ENCODE measurements around the gene RYR3. TPM values are rescaled to one million over a fixed set of nuclear protein-coding genes. Genes with fewer than 3 reads are reported as not detected.

Gene RYR3
- total RNA-seq, 1 experiment from 2014 or later: not detected

DNA sequence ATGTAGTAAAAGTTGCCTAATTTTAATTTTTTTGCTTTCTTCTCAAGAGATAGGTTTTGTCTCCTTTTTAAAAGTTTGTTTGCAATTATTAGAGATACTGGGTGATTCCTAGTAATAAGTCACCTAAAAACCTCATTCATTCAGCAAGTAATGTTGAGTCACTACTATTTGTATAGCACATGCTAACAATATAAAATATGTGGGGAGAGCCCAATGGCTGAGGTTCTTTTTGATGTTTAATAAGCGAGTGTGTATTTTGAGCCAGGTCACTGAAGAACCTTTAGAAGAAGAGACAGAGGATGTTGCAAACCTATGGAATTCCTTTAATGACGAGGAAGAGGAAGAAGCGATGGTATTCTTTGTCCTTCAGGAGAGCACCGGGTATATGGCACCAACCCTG, 533.8 kb downstream of the RYR3 start:
- Histone ChIP-seq H2AFZ (ENCODE audit: low read length) (no peak overlapping the region), H3K9me3 (ENCODE audit: low read length) (no peaks in the 10 kb centered on the region), H3K36me3 (ENCODE audit: low read depth, low read length) (no peaks in the 10 kb centered on the region), H3K9me2 (replicated peaks; ENCODE audit: low read length) (0 out of 2 replicates have a peak, but pooled peaks cover 4% of the 10 kb centered on the region), H3K27me3 (ENCODE audit: low read length) (no peaks in the 10 kb centered on the region), H3F3A (ENCODE audit: low read length, unreplicated experiment) (no peaks in the 10 kb centered on the region), H3K4me2 (ENCODE audit: low read length) (peak overlapping the region; percentile 48; the same call in 1 of the 2 replicates), H3K9ac (ENCODE audit: low read length) (no peak overlapping the region), H3K4me1 (ENCODE audit: insufficient read depth, low read length) (peaks cover 14% of the 10 kb centered on the region), H3K4me3 (ENCODE audit: low read length) (no peak overlapping the region), H3K79me2 (ENCODE audit: low read length) (no peaks in the 10 kb centered on the region), H4K20me1 (ENCODE audit: low read length) (no peaks in the 10 kb centered on the region), H3K27ac (ENCODE audit: low read length) (no peak overlapping the region)
- DNase-seq (peak; percentile 80), ATAC-seq (peak; percentile 88)
- POLR2A ChIA-PET (ENCODE audit: unreplicated experiment): no interaction called here
- intact Hi-C loops (cut with micrococcal nuclease): no loop called here
- TF ChIP-seq EZH2phosphoT487 (IDR thresholded peaks at IDR 0.05; ENCODE audit: borderline replicate concordance, low read length) (no peak), EZH2 (IDR thresholded peaks at IDR 0.05; ENCODE audit: low read length, unreplicated experiment) (no peak)
- TF ChIP-seq, protein P1, sequence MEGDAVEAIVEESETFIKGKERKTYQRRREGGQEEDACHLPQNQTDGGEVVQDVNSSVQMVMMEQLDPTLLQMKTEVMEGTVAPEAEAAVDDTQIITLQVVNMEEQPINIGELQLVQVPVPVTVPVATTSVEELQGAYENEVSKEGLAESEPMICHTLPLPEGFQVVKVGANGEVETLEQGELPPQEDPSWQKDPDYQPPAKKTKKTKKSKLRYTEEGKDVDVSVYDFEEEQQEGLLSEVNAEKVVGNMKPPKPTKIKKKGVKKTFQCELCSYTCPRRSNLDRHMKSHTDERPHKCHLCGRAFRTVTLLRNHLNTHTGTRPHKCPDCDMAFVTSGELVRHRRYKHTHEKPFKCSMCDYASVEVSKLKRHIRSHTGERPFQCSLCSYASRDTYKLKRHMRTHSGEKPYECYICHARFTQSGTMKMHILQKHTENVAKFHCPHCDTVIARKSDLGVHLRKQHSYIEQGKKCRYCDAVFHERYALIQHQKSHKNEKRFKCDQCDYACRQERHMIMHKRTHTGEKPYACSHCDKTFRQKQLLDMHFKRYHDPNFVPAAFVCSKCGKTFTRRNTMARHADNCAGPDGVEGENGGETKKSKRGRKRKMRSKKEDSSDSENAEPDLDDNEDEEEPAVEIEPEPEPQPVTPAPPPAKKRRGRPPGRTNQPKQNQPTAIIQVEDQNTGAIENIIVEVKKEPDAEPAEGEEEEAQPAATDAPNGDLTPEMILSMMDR (conservative IDR thresholded peaks at IDR 0.05; ENCODE audit: low read depth, low read length): no peak
- CTCF ChIA-PET: no interaction called here
- no TSS peak for BruUV-seq (replicated peaks)

DNA sequence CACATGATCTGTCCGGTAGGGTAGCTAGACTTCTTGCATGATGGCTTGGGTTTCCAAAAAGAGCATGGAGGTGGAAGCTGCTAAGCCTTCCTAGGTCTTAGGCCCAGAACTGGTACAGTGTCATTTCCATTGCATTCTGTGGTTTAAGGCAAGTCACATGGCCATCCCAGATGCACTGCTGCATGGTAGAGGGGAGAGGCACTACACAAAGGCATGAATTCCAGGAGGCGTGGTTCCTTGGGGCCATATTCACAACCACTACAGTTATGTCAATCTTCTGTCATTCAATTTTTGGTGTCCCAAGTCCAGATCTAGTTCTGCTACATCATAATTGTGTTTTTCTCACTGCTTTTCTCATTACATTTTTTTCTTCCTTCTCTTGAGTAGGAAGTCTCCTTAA, 535.4 kb downstream of the RYR3 start:
- ATAC-seq (no peak), DNase-seq (no peak)
- H3K27me3 ChIP-seq (ENCODE audit: low read length): no peaks in the 10 kb centered on the region
- ChIA-PET CTCF (no interaction called here), POLR2A (ENCODE audit: unreplicated experiment) (no interaction called here)
- H3K79me2 ChIP-seq (ENCODE audit: low read length): no peaks in the 10 kb centered on the region
- H4K20me1 ChIP-seq (ENCODE audit: low read length): no peaks in the 10 kb centered on the region
- intact Hi-C loops (cut with micrococcal nuclease): no loop called here
- no TSS peak for BruUV-seq (replicated peaks)
- H3K4me1 ChIP-seq (ENCODE audit: insufficient read depth, low read length): peaks cover 14% of the 10 kb centered on the region
- no peaks in the 10 kb centered on the region for H3K36me3 ChIP-seq (ENCODE audit: low read depth, low read length)
- H3K9ac ChIP-seq (ENCODE audit: low read length): no peak overlapping the region
- TF ChIP-seq EZH2phosphoT487 (IDR thresholded peaks at IDR 0.05; ENCODE audit: borderline replicate concordance, low read length): no peak
- TF ChIP-seq, protein P1 (conservative IDR thresholded peaks at IDR 0.05; ENCODE audit: low read depth, low read length): no peak
- no peak for TF ChIP-seq EZH2 (IDR thresholded peaks at IDR 0.05; ENCODE audit: low read length, unreplicated experiment)
- no peaks in the 10 kb centered on the region for H3F3A ChIP-seq (ENCODE audit: low read length, unreplicated experiment)
- H2AFZ ChIP-seq (ENCODE audit: low read length): no peak overlapping the region
- no peaks in the 10 kb centered on the region for H3K9me2 ChIP-seq (replicated peaks; ENCODE audit: low read length)
- no peak overlapping the region for H3K4me2 ChIP-seq (ENCODE audit: low read length)
- H3K4me3 ChIP-seq (ENCODE audit: low read length): no peak overlapping the region
- H3K27ac ChIP-seq (ENCODE audit: low read length): no peak overlapping the region
- no peaks in the 10 kb centered on the region for H3K9me3 ChIP-seq (ENCODE audit: low read length)

DNA sequence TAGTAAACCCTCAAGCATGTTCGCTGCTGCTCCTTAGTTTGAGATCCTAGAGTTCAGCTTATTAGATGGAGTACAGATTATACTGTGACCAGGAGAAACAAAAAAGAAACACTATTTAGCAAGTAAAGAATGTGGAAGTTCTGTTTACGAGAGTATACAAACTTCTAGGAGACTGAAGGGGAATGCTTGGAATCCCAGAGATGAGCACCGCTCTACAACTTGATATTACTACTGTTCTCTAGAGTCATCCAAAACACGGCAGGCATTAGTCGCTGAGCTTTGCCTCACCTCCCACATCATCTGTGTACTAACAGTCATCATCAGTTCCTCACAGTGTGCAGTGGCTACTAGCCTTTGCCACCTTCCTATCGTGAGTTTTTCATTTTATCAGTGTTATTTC, 536.1 kb downstream of the RYR3 start:
- no peaks in the 10 kb centered on the region for H3K9me2 ChIP-seq (replicated peaks; ENCODE audit: low read length)
- H4K20me1 ChIP-seq (ENCODE audit: low read length): no peaks in the 10 kb centered on the region
- no peaks in the 10 kb centered on the region for H3K9me3 ChIP-seq (ENCODE audit: low read length)
- ChIA-PET CTCF (no interaction called here), POLR2A (ENCODE audit: unreplicated experiment) (no interaction called here)
- no peak overlapping the region for H3K9ac ChIP-seq (ENCODE audit: low read length)
- H3K79me2 ChIP-seq (ENCODE audit: low read length): no peaks in the 10 kb centered on the region
- DNase-seq (no peak), ATAC-seq (no peak)
- peaks cover 14% of the 10 kb centered on the region for H3K4me1 ChIP-seq (ENCODE audit: insufficient read depth, low read length)
- H3K4me3 ChIP-seq (ENCODE audit: low read length): no peak overlapping the region
- H3K36me3 ChIP-seq (ENCODE audit: low read depth, low read length): no peaks in the 10 kb centered on the region
- no peak overlapping the region for H3K4me2 ChIP-seq (ENCODE audit: low read length)
- no peak overlapping the region for H3K27ac ChIP-seq (ENCODE audit: low read length)
- TF ChIP-seq EZH2phosphoT487 (IDR thresholded peaks at IDR 0.05; ENCODE audit: borderline replicate concordance, low read length) (no peak), EZH2 (IDR thresholded peaks at IDR 0.05; ENCODE audit: low read length, unreplicated experiment) (no peak)
- TF ChIP-seq, protein P1 (conservative IDR thresholded peaks at IDR 0.05; ENCODE audit: low read depth, low read length): no peak
- no peak overlapping the region for H2AFZ ChIP-seq (ENCODE audit: low read length)
- H3F3A ChIP-seq (ENCODE audit: low read length, unreplicated experiment): no peaks in the 10 kb centered on the region
- intact Hi-C loops (cut with micrococcal nuclease): no loop called here
- no peaks in the 10 kb centered on the region for H3K27me3 ChIP-seq (ENCODE audit: low read length)
- TSS peak; percentile 12 for BruUV-seq (replicated peaks)
